GM12864 (cell line): ENCODE data around the gene SORD.
"Not testable (repeated sequence)": the region's sequence is repeated elsewhere in the genome, so short reads cannot be mapped to it uniquely, and the experiment has no call there.

Experiments used
- DNase-seq: peaks from one replicate; pipeline ENCODE4 v3.0.0-alpha.2; 2011; ENCODE audit warnings: low read depth
- H3K4me3 ChIP-seq: 2 replicates; pipeline ENCODE4 v1.5.1; 2011; ENCODE audit warnings: mild to moderate bottlenecking, low read depth, low read length, control low read depth
- CTCF ChIP-seq: IDR thresholded peaks from 2 replicates; pipeline ENCODE4 v1.5.1; 2011; ENCODE audit warnings: low read depth, mild to moderate bottlenecking, moderate library complexity, low read length, control low read depth, inconsistent platforms; ENCODE audit errors: missing control alignments

Gene SORD

GRCh38 chr15:45100884-45101625, 78.1 kb downstream of the SORD start:
- TF ChIP-seq CTCF, result no peak
- no peak for DNase-seq
- no peak overlapping the region for H3K4me3 ChIP-seq

GRCh38 chr15:45101749-45102148, 78.8 kb downstream of the SORD start:
- DNase-seq, result no peak
- TF ChIP-seq CTCF, result no peak
- no peak overlapping the region for H3K4me3 ChIP-seq

- H3K4me3 ChIP-seq, result no peak overlapping the region
- no peak for TF ChIP-seq CTCF
- DNase-seq, result no peak
Measured at GRCh38 chr15:45102226-45102625, 79.2 kb downstream of the SORD start.

- not testable (repeated sequence) for DNase-seq, H3K4me3 ChIP-seq
Measured at GRCh38 chr15:45104170-45104569, 81.2 kb downstream of the SORD start.

GRCh38 chr15:45105586-45105985, 82.6 kb downstream of the SORD start:
- H3K4me3 ChIP-seq, result no peak overlapping the region
- TF ChIP-seq CTCF, result no peak
- no peak for DNase-seq

- no peak for TF ChIP-seq CTCF
- DNase-seq, result no peak
- H3K4me3 ChIP-seq, result no peak overlapping the region
Measured at GRCh38 chr15:45106002-45106790, 83.2 kb downstream of the SORD start.

GRCh38 chr15:45107941-45108630, 85.1 kb downstream of the SORD start:
- no peak for DNase-seq
- TF ChIP-seq CTCF, result no peak

More at GRCh38 chr15:45107941-45108630, 85.1 kb downstream of the SORD start:
- no peak overlapping the region for H3K4me3 ChIP-seq
